Stimulated activated CD8-positive, alpha-beta memory T cell treated with anti-CD3 and anti-CD28 coated beads, Interleukin-4, amount 100 ng/mL, for 1 hour (primary cell): ENCODE measurements around the gene TNC.

ENCODE experiments used
- DNase-seq, 2 donors: peaks; one replicate each; pipeline ENCODE4 v3.0.0-alpha.2; 2020; ENCODE audit warnings: low read depth in 2 of 2, low spot score in 1 of 2

TNC gene

DNA sequence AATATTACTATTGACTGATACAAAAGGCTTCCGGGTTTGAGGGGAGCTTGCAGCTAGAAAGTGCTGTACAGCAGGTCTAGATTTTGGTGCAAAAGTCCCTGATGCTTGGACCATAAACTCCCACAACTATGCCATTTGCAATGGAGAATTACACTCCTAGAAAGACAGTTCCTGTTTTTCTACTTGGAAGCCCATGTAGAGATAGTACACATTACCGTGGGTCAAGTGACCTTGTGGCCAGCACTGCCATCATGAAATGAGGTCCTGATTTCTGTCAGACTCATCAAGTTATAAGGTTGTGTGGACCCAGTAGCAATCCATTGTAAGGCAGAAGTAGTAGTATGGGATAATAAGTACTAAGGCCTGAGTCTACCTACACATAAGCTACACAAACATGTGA lies 144.7 kb downstream of the TNC start:
- DNase-seq = no peak

DNA sequence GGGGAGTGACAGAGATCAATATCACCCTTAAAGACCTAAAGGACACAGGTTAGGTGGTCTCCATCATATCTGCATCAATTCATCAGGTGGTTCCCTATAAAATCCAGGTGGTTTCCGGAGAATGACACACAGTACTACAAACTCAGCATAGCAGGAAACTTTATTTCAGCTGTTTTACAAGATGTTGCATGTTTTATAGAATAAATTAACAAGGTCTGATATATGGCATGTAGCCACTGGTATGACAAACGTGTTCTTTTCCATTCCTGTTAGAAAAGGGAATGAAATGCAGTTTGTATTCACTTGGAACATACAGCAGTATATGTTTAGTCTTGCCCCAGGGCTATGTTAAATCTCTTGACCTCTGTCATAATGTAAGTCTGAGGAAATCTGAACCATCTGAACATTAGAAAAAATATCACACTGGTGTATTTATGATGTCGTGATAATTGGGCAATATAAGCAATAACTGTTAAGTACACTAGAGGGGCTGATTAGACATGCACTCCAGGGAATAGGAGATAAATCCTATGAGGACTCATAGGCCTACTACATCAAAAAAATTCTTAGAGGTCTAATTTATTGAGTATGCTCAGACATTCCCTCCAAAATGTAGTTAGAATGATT lies 145.3 kb downstream of the TNC start:
- DNase-seq = no peak
